ENCODE results near the gene SREK1.
A peak's percentile ranks its signal among the peaks of the same experiment; 100 is the strongest.

Gene SREK1

GRCh38 chr5:66170195-66170919 lies 26.3 kb downstream of the SREK1 start:
- H3K27ac ChIP-seq = no peak overlapping the region
- H3K27me3 ChIP-seq (ENCODE audit: control insufficient read depth, insufficient read depth, low read length) = no peaks in the 10 kb centered on the region
- no peak for TF ChIP-seq CTCF (IDR thresholded peaks at IDR 0.05)
- no peaks in the 10 kb centered on the region for H3K4me1 ChIP-seq
- peaks cover 2% of the 10 kb centered on the region for H3K79me2 ChIP-seq
- H2AFZ ChIP-seq = no peak overlapping the region
- H3K4me3 ChIP-seq (ENCODE audit: low read depth, low read length) = no peak overlapping the region
- H3K36me3 ChIP-seq (ENCODE audit: control insufficient read depth, insufficient read depth, low read length) = no peaks in the 10 kb centered on the region
- H3K9me3 ChIP-seq (ENCODE audit: control insufficient read depth, low read length) = no peaks in the 10 kb centered on the region
- no peak overlapping the region for H3K9ac ChIP-seq
- H3K4me2 ChIP-seq (ENCODE audit: low read length) = no peak overlapping the region

GRCh38 chr5:66171349-66172344 lies 27.5 kb downstream of the SREK1 start:
- no peak overlapping the region for H3K4me2 ChIP-seq (ENCODE audit: low read length)
- H3K79me2 ChIP-seq = peaks cover 5% of the 10 kb centered on the region
- TF ChIP-seq CTCF (IDR thresholded peaks at IDR 0.05) = peak; percentile 54
- H3K9me3 ChIP-seq (ENCODE audit: control insufficient read depth, low read length) = no peaks in the 10 kb centered on the region
- H3K9ac ChIP-seq = no peak overlapping the region
- H3K36me3 ChIP-seq (ENCODE audit: control insufficient read depth, insufficient read depth, low read length) = no peaks in the 10 kb centered on the region
- no peaks in the 10 kb centered on the region for H3K27me3 ChIP-seq (ENCODE audit: control insufficient read depth, insufficient read depth, low read length)
- H3K27ac ChIP-seq = no peak overlapping the region
- no peak overlapping the region for H2AFZ ChIP-seq
- no peak overlapping the region for H3K4me3 ChIP-seq (ENCODE audit: low read depth, low read length)
- no peaks in the 10 kb centered on the region for H3K4me1 ChIP-seq

- Histone ChIP-seq H3K27me3 (ENCODE audit: control insufficient read depth, insufficient read depth, low read length) (no peaks in the 10 kb centered on the region), H3K4me3 (ENCODE audit: low read depth, low read length) (no peak overlapping the region), H2AFZ (no peak overlapping the region), H3K4me1 (no peaks in the 10 kb centered on the region), H3K79me2 (peaks cover 5% of the 10 kb centered on the region), H3K9ac (no peak overlapping the region), H3K27ac (no peak overlapping the region), H3K9me3 (ENCODE audit: control insufficient read depth, low read length) (no peaks in the 10 kb centered on the region), H3K4me2 (ENCODE audit: low read length) (no peak overlapping the region), H3K36me3 (ENCODE audit: control insufficient read depth, insufficient read depth, low read length) (no peaks in the 10 kb centered on the region)
- TF ChIP-seq CTCF (IDR thresholded peaks at IDR 0.05) = no peak
Measured at GRCh38 chr5:66174338-66174737, 30.2 kb downstream of the SREK1 start.

GRCh38 chr5:66178799-66179198 lies 34.7 kb downstream of the SREK1 start:
- H3K36me3 ChIP-seq (ENCODE audit: control insufficient read depth, insufficient read depth, low read length) = no peaks in the 10 kb centered on the region
- H3K27me3 ChIP-seq (ENCODE audit: control insufficient read depth, insufficient read depth, low read length) = no peaks in the 10 kb centered on the region
- no peak overlapping the region for H3K4me2 ChIP-seq (ENCODE audit: low read length)
- no peak overlapping the region for H3K27ac ChIP-seq
- H3K79me2 ChIP-seq = peaks cover 3% of the 10 kb centered on the region
- H3K4me1 ChIP-seq = no peaks in the 10 kb centered on the region
- no peak for TF ChIP-seq CTCF (IDR thresholded peaks at IDR 0.05)
- H3K9ac ChIP-seq = no peak overlapping the region
- no peak overlapping the region for H3K4me3 ChIP-seq (ENCODE audit: low read depth, low read length)
- H2AFZ ChIP-seq = no peak overlapping the region
- no peaks in the 10 kb centered on the region for H3K9me3 ChIP-seq (ENCODE audit: control insufficient read depth, low read length)

Measured in parathyroid adenoma (tissue), 2 donors.